Measurements from ENCODE around the gene YIPF5.

Gene YIPF5

GRCh38 chr5:144122081-144122480, 48.4 kb downstream of the YIPF5 start:
- no peak for DNase-seq

DNA sequence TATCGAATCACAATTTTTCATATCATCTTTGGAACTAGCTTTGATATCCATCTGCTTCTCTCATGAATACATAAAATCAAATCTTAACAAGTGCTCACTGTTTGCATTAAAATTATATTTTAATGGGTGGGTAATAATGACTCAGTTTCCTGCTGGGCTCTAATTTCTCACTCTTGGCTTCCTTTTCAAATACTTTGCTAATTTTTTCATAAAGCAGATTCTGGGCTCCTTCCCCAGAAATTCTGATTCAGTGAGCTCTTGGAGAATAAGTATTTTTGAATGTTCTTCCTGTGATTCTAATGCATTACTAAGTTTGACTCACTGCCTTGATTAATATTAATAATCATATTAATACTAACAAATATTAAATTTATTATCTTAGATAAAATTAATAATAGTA, 48.9 kb downstream of the YIPF5 start:
- DNase-seq: no peak

DNA sequence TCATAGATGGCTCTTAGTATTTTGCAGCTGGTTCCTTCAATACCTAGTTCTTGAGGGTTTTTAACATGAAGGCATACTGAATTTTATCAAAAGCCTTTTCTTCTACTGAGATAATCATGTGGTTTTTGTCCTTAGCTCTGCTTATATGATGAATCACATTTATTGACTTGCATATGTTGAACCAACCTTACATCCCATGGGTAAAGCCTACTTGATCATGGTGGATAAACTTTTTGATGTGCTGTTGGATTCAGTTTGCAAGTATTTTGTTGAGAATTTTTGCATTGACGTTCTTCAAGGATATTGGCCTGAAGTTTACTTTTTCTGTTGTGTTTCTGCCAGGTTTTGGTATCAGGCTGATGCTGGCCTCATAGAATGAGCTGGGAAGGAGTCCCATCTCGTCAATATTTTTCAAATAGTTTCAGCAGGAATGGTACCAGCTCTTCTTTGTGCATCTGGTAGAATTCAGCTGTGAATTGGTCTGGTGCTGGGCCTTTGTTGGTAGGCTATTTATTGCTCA, 49.7 kb downstream of the YIPF5 start:
- DNase-seq: no peak

- no peak for DNase-seq
Observed at GRCh38 chr5:144117412-144117811, 53.0 kb downstream of the YIPF5 start.

DNA sequence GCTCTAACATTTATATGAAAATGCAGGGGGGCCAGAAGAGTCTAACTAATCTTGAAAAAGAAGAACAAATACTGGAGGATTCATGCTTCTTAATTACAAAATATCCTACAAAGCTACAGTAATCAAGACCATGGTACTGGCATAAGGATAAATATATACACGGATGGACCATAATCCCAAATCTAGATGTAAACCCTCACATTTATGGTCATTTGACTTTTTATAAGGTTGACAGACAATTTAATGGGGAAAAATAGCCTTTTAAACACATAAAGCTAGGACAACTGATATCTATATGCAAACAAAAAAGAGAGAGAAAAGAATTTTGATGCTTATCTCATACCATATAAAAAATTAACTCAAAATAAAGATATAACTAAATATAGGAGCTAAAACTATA, 55.9 kb downstream of the YIPF5 start:
- DNase-seq: no peak

Measured in CD4-positive, alpha-beta T cell treated with Interleukin-6 for 4 hours (primary cell).